ENCODE measurements around the gene RC3H2.

Gene RC3H2

DNA sequence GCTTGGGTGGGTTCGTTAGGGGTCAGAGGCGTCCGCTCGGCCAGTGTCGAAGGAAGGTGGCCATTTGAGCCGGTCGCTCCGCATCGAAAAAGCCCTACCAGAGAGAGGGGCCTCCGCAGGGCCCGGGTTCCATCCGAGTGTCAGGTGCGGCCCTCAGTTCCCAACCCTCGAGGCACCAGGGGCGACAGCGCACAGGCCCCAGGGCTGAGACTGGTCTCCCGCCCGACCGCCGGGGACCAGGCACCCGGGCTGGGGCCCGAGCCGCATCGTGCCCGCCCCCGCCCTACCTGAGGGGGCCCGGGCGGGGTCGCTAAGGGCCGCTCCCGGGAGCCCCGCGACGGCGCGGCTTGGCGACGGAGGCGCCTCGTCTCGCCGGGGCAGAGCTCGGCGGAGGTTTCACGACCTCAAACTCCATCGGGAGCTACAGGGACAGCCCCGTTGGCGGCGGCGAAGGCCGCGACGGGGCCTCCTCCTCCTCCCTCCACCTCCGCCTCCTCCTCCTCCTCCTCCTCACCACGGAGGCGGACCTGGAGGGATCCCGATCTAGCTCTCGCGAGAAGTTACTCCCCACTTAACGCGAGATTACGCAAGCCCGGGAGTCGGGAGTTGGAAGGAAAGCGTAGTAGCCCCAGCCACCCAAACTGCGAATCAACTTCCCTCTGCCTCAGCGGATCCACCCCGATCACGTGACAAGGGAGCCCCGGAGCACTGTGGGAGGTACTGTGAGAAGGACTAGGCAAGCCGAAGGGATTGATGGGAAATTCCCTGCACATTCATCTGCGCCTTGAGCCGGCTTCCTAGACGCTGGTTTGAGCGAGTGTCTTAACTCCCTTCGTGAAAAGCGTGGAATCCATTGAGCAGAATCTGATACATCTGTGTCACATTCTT is at the start of gene RC3H2:
TSS of gene RC3H2 (minus strand) at position 537 of the 888 bp plus-strand sequence. CDS start 7,850 bp downstream, outside the sequence.
- peak; percentile 100 for DNase-seq

DNA sequence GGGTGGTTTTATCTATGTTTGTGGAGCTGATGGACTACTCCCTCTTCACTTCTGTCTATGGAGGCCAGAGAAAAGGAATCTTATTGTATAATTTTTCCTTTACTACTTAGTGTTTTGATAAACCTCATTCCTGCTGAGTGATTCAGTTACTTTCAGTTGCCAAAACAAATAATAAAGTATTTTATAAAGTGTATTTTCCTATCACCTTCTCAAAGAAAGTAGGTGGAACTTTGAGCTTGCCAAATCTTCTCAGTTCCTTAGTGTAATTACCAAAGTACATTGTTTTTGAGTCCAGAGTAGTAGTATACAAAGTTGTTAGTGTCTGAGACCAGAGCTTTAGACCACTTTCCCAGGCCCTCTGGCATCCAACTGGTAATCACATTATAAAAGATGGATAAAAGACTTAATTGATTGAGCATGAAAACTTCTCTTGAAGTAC is 49.1 kb upstream of the RC3H2 start:
- DNase-seq: peak; percentile 40

- no peak for DNase-seq
Observed at GRCh38 chr9:122951056-122951455, 45.9 kb upstream of the RC3H2 start.

DNA sequence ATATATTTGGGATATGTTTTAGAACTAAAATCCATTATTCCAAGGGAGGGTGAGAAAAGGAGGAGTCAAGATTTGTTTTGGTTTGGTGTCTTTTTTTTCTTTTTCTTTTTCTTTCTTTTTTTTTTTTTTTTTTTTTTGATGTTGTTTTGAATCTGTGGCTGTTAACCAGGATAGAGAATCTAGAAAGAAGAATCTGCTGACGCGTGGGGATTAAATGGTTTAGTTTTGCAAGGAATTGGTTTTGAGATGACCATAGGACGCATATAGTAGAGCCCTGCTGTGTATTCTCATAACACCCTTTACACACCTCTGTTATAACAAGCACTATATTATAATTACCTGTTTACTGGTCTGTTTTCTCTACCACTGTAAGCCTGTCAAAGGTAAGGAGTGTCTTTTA is 45.1 kb upstream of the RC3H2 start:
- no peak for DNase-seq

GRCh38 chr9:122949696-122950095 is 44.5 kb upstream of the RC3H2 start:
- DNase-seq: no peak

DNA sequence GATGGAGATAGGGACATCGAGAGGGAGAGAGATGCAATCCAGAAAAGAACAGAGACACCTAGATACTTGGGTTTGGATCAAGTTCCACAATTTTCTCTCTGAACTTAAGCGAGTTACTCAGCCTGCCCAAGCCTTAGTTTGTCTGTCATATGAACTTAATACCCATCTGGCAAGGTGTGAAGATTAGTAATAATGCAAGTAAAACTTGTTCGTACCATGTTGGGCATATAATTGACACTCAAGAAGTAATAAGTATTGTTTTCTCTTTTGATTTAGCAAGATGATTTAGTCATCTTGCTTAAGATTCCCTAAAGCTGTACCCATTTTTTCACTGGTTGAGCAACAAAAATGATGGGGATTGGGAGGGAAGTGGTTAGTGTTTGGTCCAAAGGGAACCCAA is 43.2 kb upstream of the RC3H2 start:
- no peak for DNase-seq

- no peak for DNase-seq
Observed at GRCh38 chr9:122946461-122947005, 41.4 kb upstream of the RC3H2 start.

GRCh38 chr9:122944960-122945888 is 40.1 kb upstream of the RC3H2 start:
- peak; percentile 31 for DNase-seq

GRCh38 chr9:122941582-122942234 is 36.5 kb upstream of the RC3H2 start:
- DNase-seq: peak; percentile 45

- DNase-seq: peak; percentile 97
Observed at GRCh38 chr9:122940749-122941581, 35.8 kb upstream of the RC3H2 start, which contains the start of gene RABGAP1. RABGAP1 (plus strand) TSS chr9:122941020; CDS start chr9:122957060, 16,040 bp downstream.

- no peak for DNase-seq
Observed at GRCh38 chr9:122940454-122940748, 35.2 kb upstream of the RC3H2 start.

DNA sequence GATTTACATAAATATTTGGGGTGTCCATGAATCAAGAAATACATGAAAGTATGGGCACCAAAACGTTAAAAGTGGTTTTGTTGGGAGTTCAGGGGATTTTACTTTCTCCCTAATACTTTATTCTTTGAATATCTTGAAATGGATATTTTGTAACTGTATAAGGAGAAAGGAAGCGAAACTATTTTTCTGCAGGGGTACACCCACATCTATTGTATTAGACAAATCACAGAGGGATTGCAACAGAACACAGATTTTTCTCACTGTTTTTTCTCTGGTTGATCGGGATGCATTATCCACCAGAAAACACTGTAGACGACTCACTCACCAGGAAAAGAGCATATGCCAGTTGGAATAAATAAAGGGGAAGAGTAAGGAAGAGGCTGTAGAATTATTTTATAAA is 34.4 kb upstream of the RC3H2 start:
- no peak for DNase-seq

- no peak for DNase-seq
Observed at GRCh38 chr9:122936883-122937282, 31.7 kb upstream of the RC3H2 start.

- DNase-seq: no peak
Observed at GRCh38 chr9:122936464-122936863, 31.3 kb upstream of the RC3H2 start.

DNA sequence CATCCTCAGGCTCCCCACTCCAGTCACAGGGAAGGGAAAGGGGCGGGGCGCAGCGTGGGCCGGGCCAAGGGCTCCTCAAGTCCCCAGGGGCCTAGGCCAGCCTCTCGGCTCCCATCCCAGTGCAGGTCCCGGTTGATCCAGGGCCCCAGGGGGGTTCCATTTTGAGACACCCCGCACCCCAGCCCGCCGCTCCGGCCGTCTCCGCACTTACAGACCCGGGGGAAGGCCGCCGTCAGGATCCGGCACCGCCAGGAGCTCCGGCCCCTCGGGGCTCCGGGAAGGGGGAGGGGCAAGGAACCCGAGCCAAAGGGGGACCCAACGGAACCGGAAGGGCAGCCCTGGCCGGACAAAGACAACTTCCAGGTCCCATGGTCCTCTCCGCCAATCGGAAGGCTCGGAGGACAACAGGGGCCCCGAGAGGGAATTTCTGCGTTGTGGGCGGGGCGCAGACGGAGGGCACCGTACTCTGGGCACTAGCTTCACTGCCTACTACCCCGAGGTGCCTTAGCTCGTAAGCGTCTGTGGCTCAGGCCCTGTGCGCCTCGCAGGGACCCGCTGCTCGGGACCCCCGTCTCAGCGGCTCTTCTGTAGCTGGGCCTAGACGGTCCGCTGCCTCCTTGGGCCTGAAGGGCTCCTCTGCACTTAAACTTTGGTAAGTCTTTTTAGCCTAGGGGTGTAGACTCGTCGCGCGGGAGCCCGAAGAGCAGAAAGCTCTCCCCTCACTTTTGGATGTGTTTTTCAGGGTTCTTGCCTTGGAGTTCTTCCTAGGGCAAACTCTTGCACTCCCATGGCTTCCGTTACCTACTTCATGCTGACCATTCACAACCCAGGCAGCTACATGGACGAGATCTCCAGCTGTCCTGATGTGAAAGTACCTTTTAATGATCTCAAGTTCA is 26.3 kb upstream of the RC3H2 start, which contains the start of gene ZBTB26:
TSS of gene ZBTB26 (minus strand) at position 287 of the 896 bp plus-strand sequence. CDS start 11,578 bp downstream, outside the sequence.
- peak; percentile 94 for DNase-seq

- DNase-seq: no peak
Observed at GRCh38 chr9:122930541-122931225, 25.5 kb upstream of the RC3H2 start.

- no peak for DNase-seq
Observed at GRCh38 chr9:122929796-122930354, 24.7 kb upstream of the RC3H2 start.

DNA sequence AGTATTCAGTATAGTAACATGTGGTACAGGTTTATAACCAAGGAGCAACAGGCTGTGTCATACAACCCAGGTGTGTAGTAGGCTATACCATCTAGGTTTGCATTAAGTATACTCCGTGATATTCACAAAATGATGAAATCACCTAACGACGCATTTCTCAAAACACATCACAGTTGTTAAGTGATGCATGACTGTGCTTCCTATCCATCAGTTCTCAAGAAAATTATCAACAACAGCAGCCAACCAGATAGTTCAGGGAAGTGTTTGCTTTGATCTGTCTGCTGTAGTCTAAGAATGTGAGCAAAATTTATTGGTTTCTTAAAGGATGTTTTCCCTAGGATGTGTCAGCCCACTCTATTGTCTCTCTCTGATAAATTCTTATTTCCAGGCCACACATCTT is 18.8 kb upstream of the RC3H2 start:
- no peak for DNase-seq

GRCh38 chr9:122922713-122923112 is 17.6 kb upstream of the RC3H2 start:
- no peak for DNase-seq

DNA sequence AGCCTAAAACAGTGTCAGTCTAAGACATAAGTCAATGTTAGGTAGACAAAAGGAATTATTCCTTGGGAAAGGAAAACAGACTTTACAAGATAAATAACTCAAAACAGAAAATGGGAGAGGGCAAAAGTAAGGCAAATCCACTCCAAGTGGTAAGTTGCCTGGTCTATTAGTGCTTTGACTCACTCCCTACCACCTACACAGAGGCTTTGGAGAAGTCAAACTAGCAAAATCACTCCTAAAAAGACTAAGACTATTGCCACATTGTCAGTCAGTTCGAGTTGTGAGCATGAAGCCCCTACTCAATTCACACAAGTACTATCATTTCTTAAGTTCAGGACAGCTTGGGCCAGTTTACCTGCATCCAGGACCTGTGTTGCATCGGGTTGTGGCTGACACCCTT is 13.2 kb upstream of the RC3H2 start:
- DNase-seq: no peak
